Measurements from ENCODE around the gene ARMC5. TPM values are rescaled to one million over a fixed set of nuclear protein-coding genes. Genes with fewer than 3 reads are reported as not detected.

ARMC5 gene
- total RNA-seq, 4 donors from 2014 or later, result 5.4 to 13.4 (median 9.9) TPM

GRCh38 chr16:31474173-31474714, 14.9 kb downstream of the ARMC5 start:
- H3K9me3 ChIP-seq, result no peaks in the 10 kb centered on the region
- peaks cover 46 to 60% (median 51%) of the 10 kb centered on the region in 4 donors for H3K36me3 ChIP-seq
- H3K27ac ChIP-seq (replicated peaks in 1 of 4), result peak overlapping the region; percentile 99 to 100 (median 99)
- peaks cover 22 to 71% (median 65%) of the 10 kb centered on the region in 4 donors for H3K4me1 ChIP-seq
- 67% methylated on average over 10 of the region's 12 CpGs for WGBS
- intact Hi-C loops (cut with DNase I), result no loop called here
- H3K4me3 ChIP-seq, result no peak overlapping the region
- H3K27me3 ChIP-seq, result no peaks in the 10 kb centered on the region
- no peak for DNase-seq (ENCODE audit: extremely low spot score)
- no peak for TF ChIP-seq EP300 (IDR thresholded peaks at IDR 0.05)
- TF ChIP-seq POLR2AphosphoS5 (IDR thresholded peaks at IDR 0.05), result no peak
- TF ChIP-seq POLR2A (IDR thresholded peaks at IDR 0.05; ENCODE audit: low read depth), result no peak
- no peak for TF ChIP-seq CTCF (IDR thresholded peaks at IDR 0.05)

GRCh38 chr16:31474773-31475738, 15.8 kb downstream of the ARMC5 start:
- TF ChIP-seq POLR2A (IDR thresholded peaks at IDR 0.05; ENCODE audit: low read depth), result no peak
- no peak for TF ChIP-seq POLR2AphosphoS5 (IDR thresholded peaks at IDR 0.05)
- no peak for TF ChIP-seq CTCF (IDR thresholded peaks at IDR 0.05)
- no peak for TF ChIP-seq EP300 (IDR thresholded peaks at IDR 0.05)
- DNase-seq (ENCODE audit: extremely low spot score), result no peak
- Histone ChIP-seq H3K36me3 (peaks cover 46 to 60% (median 51%) of the 10 kb centered on the region in 4 donors), H3K27ac (replicated peaks in 1 of 4) (peak overlapping the region; percentile 61 to 99 (median 82)), H3K4me3 (no peak overlapping the region), H3K27me3 (no peaks in the 10 kb centered on the region), H3K9me3 (no peaks in the 10 kb centered on the region), H3K4me1 (peaks cover 22 to 79% (median 69%) of the 10 kb centered on the region in 4 donors)
- intact Hi-C loops (cut with DNase I), result no loop called here
- WGBS, result 82% methylated on average over 12 of the region's 12 CpGs

GRCh38 chr16:31475946-31476302, 16.6 kb downstream of the ARMC5 start:
- WGBS, result 79% methylated on average over 25 of the region's 26 CpGs
- peaks cover 22 to 79% (median 72%) of the 10 kb centered on the region in 4 donors for H3K4me1 ChIP-seq
- peak overlapping the region in 3 of 4 donors; percentile 27 to 46 (median 36) for H3K4me3 ChIP-seq
- intact Hi-C loops (cut with DNase I), result no loop called here
- no peak for DNase-seq (ENCODE audit: extremely low spot score)
- H3K9me3 ChIP-seq, result no peaks in the 10 kb centered on the region
- no peaks in the 10 kb centered on the region for H3K27me3 ChIP-seq
- H3K27ac ChIP-seq (replicated peaks in 1 of 4), result peak overlapping the region; percentile 61 to 75 (median 68)
- H3K36me3 ChIP-seq, result peaks cover 46 to 60% (median 51%) of the 10 kb centered on the region in 4 donors
- TF ChIP-seq POLR2A (IDR thresholded peaks at IDR 0.05; ENCODE audit: low read depth) (no peak), CTCF (IDR thresholded peaks at IDR 0.05) (no peak), EP300 (IDR thresholded peaks at IDR 0.05) (no peak), POLR2AphosphoS5 (IDR thresholded peaks at IDR 0.05) (no peak)

- peaks cover 46 to 60% (median 51%) of the 10 kb centered on the region in 4 donors for H3K36me3 ChIP-seq
- peaks cover 18 to 76% (median 68%) of the 10 kb centered on the region in 4 donors for H3K4me1 ChIP-seq
- H3K27ac ChIP-seq (replicated peaks in 1 of 4), result peak overlapping the region; percentile 61 to 75 (median 68)
- intact Hi-C loops (cut with DNase I), result no loop called here
- TF ChIP-seq EP300 (IDR thresholded peaks at IDR 0.05) (no peak), CTCF (IDR thresholded peaks at IDR 0.05) (no peak), POLR2AphosphoS5 (IDR thresholded peaks at IDR 0.05) (peak in 1 of 2 donors; percentile 35), POLR2A (IDR thresholded peaks at IDR 0.05; ENCODE audit: low read depth) (no peak)
- WGBS, result 47% methylated on average over 37 of the region's 68 CpGs
- DNase-seq (ENCODE audit: extremely low spot score), result no peak
- no peaks in the 10 kb centered on the region for H3K27me3 ChIP-seq
- peak overlapping the region; percentile 27 to 46 (median 32) for H3K4me3 ChIP-seq
- no peaks in the 10 kb centered on the region for H3K9me3 ChIP-seq
Observed at GRCh38 chr16:31476303-31477219, 17.3 kb downstream of the ARMC5 start.

Measured in esophagus muscularis mucosa (tissue), 4 donors.